ENCODE data around the gene PARVA. TPM values are rescaled to one million over a fixed set of nuclear protein-coding genes. Genes with fewer than 3 reads are reported as not detected.

PARVA gene
- total RNA-seq, 1 experiment from 2014 or later: 18.1 TPM

- Histone ChIP-seq H2BK5ac (ENCODE audit: insufficient read length, low read length) (no peak overlapping the region), H3T11ph (ENCODE audit: low read length) (no peak overlapping the region), H3K4me1 (ENCODE audit: insufficient read depth, low read length) (peaks cover 4% of the 10 kb centered on the region; the same call in 1 of the 2 replicates), H4K91ac (ENCODE audit: insufficient read length, low read depth, low read length) (no peak overlapping the region), H3K18ac (ENCODE audit: insufficient read length, low read depth, low read length) (no peak overlapping the region), H4K5ac (ENCODE audit: insufficient read length, low read depth, low read length) (no peak overlapping the region), H2AK5ac (ENCODE audit: insufficient read length, low read length) (no peak overlapping the region), H3K56ac (ENCODE audit: insufficient read length, low read depth, low read length) (no peak overlapping the region), H2BK12ac (ENCODE audit: insufficient read length, low read depth, low read length) (no peak overlapping the region), H2AFZ (ENCODE audit: low read length) (no peak overlapping the region), H3K23me2 (ENCODE audit: insufficient read length, low read depth, low read length, poor library complexity, severe bottlenecking) (no peaks in the 10 kb centered on the region), H3K79me2 (ENCODE audit: insufficient read depth, low read length) (no peaks in the 10 kb centered on the region), H3K4ac (ENCODE audit: low read depth, low read length) (no peak overlapping the region), H3K9ac (ENCODE audit: extremely low read depth, insufficient read length, low read length) (no peak overlapping the region), H4K8ac (replicated peaks; ENCODE audit: insufficient read length, low read depth, low read length) (no peak overlapping the region), H3K4me2 (ENCODE audit: insufficient read depth, insufficient read length, low read length) (no peak overlapping the region), H3K27ac (ENCODE audit: insufficient read length, low read depth, low read length) (no peak overlapping the region), H3K9me3 (ENCODE audit: control insufficient read depth, low read depth, low read length) (no peaks in the 10 kb centered on the region), H3K14ac (ENCODE audit: insufficient read depth, low read length) (no peak overlapping the region; the same call in 1 of the 2 replicates), H3K79me1 (ENCODE audit: insufficient read depth, low read depth, low read length, poor library complexity, severe bottlenecking) (no peaks in the 10 kb centered on the region), H2BK20ac (ENCODE audit: low read depth, low read length, poor library complexity, severe bottlenecking) (no peak overlapping the region), H2BK120ac (ENCODE audit: low read depth, low read length, poor library complexity, severe bottlenecking) (no peak overlapping the region), H4K20me1 (ENCODE audit: control insufficient read depth, insufficient read depth, insufficient read length) (no peaks in the 10 kb centered on the region), H2BK15ac (ENCODE audit: low read depth, low read length) (no peak overlapping the region), H3K23ac (ENCODE audit: insufficient read length, low read depth, low read length) (no peak overlapping the region), H3K27me3 (ENCODE audit: insufficient read depth, low read length) (no peaks in the 10 kb centered on the region)
- no peak for TF ChIP-seq CTCF (conservative IDR thresholded peaks at IDR 0.05)
- Mint-ChIP-seq H3K4me3 (no peak overlapping the region), H3K27ac (no peak overlapping the region), H3K36me3 (ENCODE audit: insufficient read depth in 1 of 3, low read depth in 3 of 3) (peaks cover 0 to 2% (median 0%) of the 10 kb centered on the region in 3 experiments; a peak in 1 of 7 replicates), H3K9me3 (no peaks in the 10 kb centered on the region), H3K4me1 (peaks cover 10 to 14% of the 10 kb centered on the region in 2 experiments), H3K27me3 (ENCODE audit: low read depth) (peaks cover 5% of the 10 kb centered on the region)
- no CpG with 5 or more reads among the region's 3 CpGs for WGBS (ENCODE audit: extremely low coverage, insufficient read length, low lambda C conversion rate)
- DNase-seq: no peak
Measured at GRCh38 chr11:12499071-12499470, 121.7 kb downstream of the PARVA start.
